ENCODE data around the gene NPC1. TPM values are rescaled to one million over a fixed set of nuclear protein-coding genes. Genes with fewer than 3 reads are reported as not detected.
A peak's percentile ranks its signal among the peaks of the same experiment; 100 is the strongest.
"Not testable (repeated sequence)": the region's sequence is repeated elsewhere in the genome, so short reads cannot be mapped to it uniquely, and the experiment has no call there.

Gene NPC1
- total RNA-seq, 2 donors from 2014 or later, result 28.1 to 39.7 TPM

GRCh38 chr18:23584019-23584983 is 2.0 kb downstream of the NPC1 start:
- no peak for ATAC-seq
- peaks cover 5 to 12% of the 10 kb centered on the region in 2 donors for H3K36me3 Mint-ChIP-seq
- H3K9me3 Mint-ChIP-seq, result no peaks in the 10 kb centered on the region
- H3K27ac Mint-ChIP-seq, result peak overlapping the region in 1 of 2 donors; percentile 10
- no peak for DNase-seq (ENCODE audit: low spot score in 2 of 2)

- DNase-seq (ENCODE audit: low spot score in 2 of 2) (no peak), ATAC-seq (no peak)
- Mint-ChIP-seq H3K27ac (no peak overlapping the region), H3K9me3 (no peaks in the 10 kb centered on the region), H3K36me3 (peaks cover 5 to 12% of the 10 kb centered on the region in 2 donors)
Measured at GRCh38 chr18:23583071-23583865, 3.0 kb downstream of the NPC1 start.

- no peak overlapping the region for H3K27ac Mint-ChIP-seq
- ATAC-seq, result no peak
- H3K36me3 Mint-ChIP-seq, result peaks cover 3 to 17% of the 10 kb centered on the region in 2 donors
Measured at GRCh38 chr18:23580677-23581367, 5.5 kb downstream of the NPC1 start.

GRCh38 chr18:23578891-23579653 is 7.2 kb downstream of the NPC1 start:
- H3K9me3 Mint-ChIP-seq, result no peaks in the 10 kb centered on the region
- peak overlapping the region; percentile 1 to 47 for H3K27ac Mint-ChIP-seq
- DNase-seq (ENCODE audit: low spot score in 2 of 2) (no peak), ATAC-seq (no peak)
- H3K36me3 Mint-ChIP-seq, result peaks cover 0 to 11% of the 10 kb centered on the region in 2 donors

More at GRCh38 chr18:23580677-23581367, 5.5 kb downstream of the NPC1 start:
- DNase-seq (ENCODE audit: low spot score in 2 of 2), result no peak
- H3K9me3 Mint-ChIP-seq, result no peaks in the 10 kb centered on the region

- DNase-seq (ENCODE audit: low spot score in 2 of 2) (no peak), ATAC-seq (no peak)
- Mint-ChIP-seq H3K9me3 (no peaks in the 10 kb centered on the region), H3K36me3 (peaks cover 0 to 10% of the 10 kb centered on the region in 2 donors), H3K27ac (peak overlapping the region; percentile 1 to 87)
Measured at GRCh38 chr18:23578067-23578701, 8.1 kb downstream of the NPC1 start.

- H3K27ac Mint-ChIP-seq; DNase-seq (ENCODE audit: low spot score in 2 of 2); H3K36me3 Mint-ChIP-seq; ATAC-seq; H3K9me3 Mint-ChIP-seq: not testable (repeated sequence)
Measured at GRCh38 chr18:23577521-23577920, 8.8 kb downstream of the NPC1 start.

- no peak for DNase-seq (ENCODE audit: low spot score in 2 of 2)
- Mint-ChIP-seq H3K9me3 (no peaks in the 10 kb centered on the region), H3K36me3 (peaks cover 0 to 11% of the 10 kb centered on the region in 2 donors), H3K27ac (no peak overlapping the region)
- no peak for ATAC-seq
Measured at GRCh38 chr18:23575309-23575651, 11.0 kb downstream of the NPC1 start.

GRCh38 chr18:23574611-23575308 is 11.5 kb downstream of the NPC1 start:
- peaks cover 0 to 11% of the 10 kb centered on the region in 2 donors for H3K36me3 Mint-ChIP-seq
- no peak for ATAC-seq

GRCh38 chr18:23573626-23574431 is 12.5 kb downstream of the NPC1 start:
- DNase-seq (ENCODE audit: low spot score in 2 of 2), result peak in 1 of 2 donors; percentile 12
- peak; percentile 84 to 97 for ATAC-seq
- Mint-ChIP-seq H3K36me3 (peaks cover 2 to 11% of the 10 kb centered on the region in 2 donors), H3K9me3 (no peaks in the 10 kb centered on the region), H3K27ac (peak overlapping the region; percentile 46 to 84)

More at GRCh38 chr18:23574611-23575308, 11.5 kb downstream of the NPC1 start:
- Mint-ChIP-seq H3K27ac (peak overlapping the region in 1 of 2 donors; percentile 84), H3K9me3 (no peaks in the 10 kb centered on the region)
- DNase-seq (ENCODE audit: low spot score in 2 of 2), result no peak

- ATAC-seq (no peak), DNase-seq (ENCODE audit: low spot score in 2 of 2) (no peak)
- Mint-ChIP-seq H3K9me3 (no peaks in the 10 kb centered on the region), H3K36me3 (peaks cover 10 to 17% of the 10 kb centered on the region in 2 donors), H3K27ac (no peak overlapping the region)
Measured at GRCh38 chr18:23573020-23573419, 13.3 kb downstream of the NPC1 start.

GRCh38 chr18:23572570-23572969 is 13.7 kb downstream of the NPC1 start:
- H3K36me3 Mint-ChIP-seq, result peaks cover 11 to 19% of the 10 kb centered on the region in 2 donors
- DNase-seq (ENCODE audit: low spot score in 2 of 2), result no peak
- no peaks in the 10 kb centered on the region for H3K9me3 Mint-ChIP-seq
- no peak for ATAC-seq
- no peak overlapping the region for H3K27ac Mint-ChIP-seq

- no peak overlapping the region for H3K27ac Mint-ChIP-seq
Measured at GRCh38 chr18:23572012-23572411, 14.3 kb downstream of the NPC1 start.

GRCh38 chr18:23570912-23571504 is 15.3 kb downstream of the NPC1 start:
- ATAC-seq (no peak), DNase-seq (ENCODE audit: low spot score in 2 of 2) (no peak)
- peaks cover 14 to 17% of the 10 kb centered on the region in 2 donors for H3K36me3 Mint-ChIP-seq
- no peaks in the 10 kb centered on the region for H3K9me3 Mint-ChIP-seq
- no peak overlapping the region for H3K27ac Mint-ChIP-seq

More at GRCh38 chr18:23572012-23572411, 14.3 kb downstream of the NPC1 start:
- Mint-ChIP-seq H3K36me3 (peaks cover 11 to 19% of the 10 kb centered on the region in 2 donors), H3K9me3 (no peaks in the 10 kb centered on the region)
- no peak for ATAC-seq
- DNase-seq (ENCODE audit: low spot score in 2 of 2), result no peak

Data from activated naive CD4-positive, alpha-beta T cell treated with anti-CD3 and anti-CD28 coated beads, Interleukin-2, amount 50 U/mL, for 72 hours (primary cell).